ENCODE results near the gene FADS3. TPM values are rescaled to one million over a fixed set of nuclear protein-coding genes. Genes with fewer than 3 reads are reported as not detected.

Gene FADS3
- total and polyA plus RNA-seq, 2 of the 4 experiments (the other 2 are of a cell fraction): 54.5 to 110 TPM

DNA sequence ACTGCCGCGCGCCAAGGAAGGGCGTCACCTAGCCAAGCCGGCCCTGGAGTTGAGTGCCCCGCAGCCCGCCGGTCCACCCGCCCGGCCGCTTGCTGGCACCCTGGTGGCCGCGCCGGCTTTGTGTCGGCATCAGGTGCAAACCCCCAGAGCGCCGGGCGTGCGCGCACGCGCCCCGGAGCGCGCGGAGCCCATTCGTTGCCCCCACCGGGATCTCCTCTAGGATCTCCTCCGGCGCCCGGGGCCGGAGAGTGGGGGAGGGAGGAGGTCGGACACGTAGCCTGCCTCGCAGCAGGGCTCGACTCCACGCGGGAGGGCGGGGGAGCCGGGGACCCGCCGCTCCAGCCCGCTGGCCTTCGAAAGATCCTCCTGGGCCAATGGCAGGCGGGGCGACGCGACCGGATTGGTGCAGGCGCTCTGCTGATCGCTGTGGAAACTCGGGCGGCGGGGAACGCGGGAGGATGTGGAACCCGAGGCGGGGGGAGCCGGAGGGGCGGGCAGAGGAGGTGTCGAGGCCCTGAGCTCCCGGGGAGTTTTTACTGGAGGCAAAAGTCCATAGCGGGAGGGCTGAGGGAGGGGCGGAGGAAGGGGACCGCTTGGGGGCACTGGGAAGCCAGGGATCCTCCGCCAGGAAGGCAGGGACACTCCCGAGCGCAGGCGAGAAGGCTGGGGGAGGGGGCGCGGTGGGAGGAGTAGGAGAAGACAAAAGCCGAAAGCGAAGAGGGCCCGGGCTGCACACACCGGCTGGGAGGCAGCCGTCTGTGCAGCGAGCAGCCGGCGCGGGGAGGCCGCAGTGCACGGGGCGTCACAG, 63.6 kb downstream of the FADS3 start, which contains the start of gene FADS2:
Gene FADS2, plus strand, starts transcription at position 730 of the 808 bp plus-strand sequence. CDS start 91 bp downstream, outside the sequence.
- H3K4me1 ChIP-seq (ENCODE audit: control insufficient read depth, insufficient read depth, low read length): peaks cover 11% of the 10 kb centered on the region; the same call in 1 of the 2 replicates
- POLR2A ChIA-PET (ENCODE audit: unreplicated experiment): interaction anchor here (1.6 kb wide), 1 partner anchor 13 kb away, joined by 7 read pairs; no protein-coding TSS in a partner anchor
- H3K27me3 ChIP-seq (ENCODE audit: control insufficient read depth, insufficient read depth, low read length): no peaks in the 10 kb centered on the region
- H3K4ac ChIP-seq (ENCODE audit: low read depth, low read length): peak within 1 kb of the TSS; percentile 91
- peak within 1 kb of the TSS; percentile 79 for H3K9ac ChIP-seq (ENCODE audit: low read depth, low read length)
- H4K5ac ChIP-seq (ENCODE audit: low read depth, low read length): peak within 1 kb of the TSS; percentile 57
- H2BK120ac ChIP-seq (ENCODE audit: low read depth, low read length): peak within 1 kb of the TSS; percentile 56
- H3K18ac ChIP-seq (ENCODE audit: low read depth, low read length): peak within 1 kb of the TSS; percentile 40; the same call in 1 of the 2 replicates
- peaks cover 16% of the 10 kb centered on the region for H3K9me1 ChIP-seq (ENCODE audit: insufficient read depth, low read length)
- peak; percentile 88 for ATAC-seq (ENCODE audit: low read depth)
- peak within 1 kb of the TSS; percentile 62; the same call in 2 of the 3 replicates for H2BK15ac ChIP-seq (ENCODE audit: low read depth, low read length)
- peak within 1 kb of the TSS; percentile 93 for H4K91ac ChIP-seq (ENCODE audit: insufficient read depth, low read depth, low read length)
- H3K56ac ChIP-seq (ENCODE audit: extremely low read depth, insufficient read depth, low read length): peak within 1 kb of the TSS; percentile 75
- intact Hi-C loops (cut with micrococcal nuclease): loop anchor here (2.0 kb wide), 1 partner anchor 31 kb away; no protein-coding TSS in a partner anchor
- peaks cover 19 to 56% of the 10 kb centered on the region in 2 experiments for H3K79me1 ChIP-seq (ENCODE audit: low read depth in 1 of 2, low read length in 2 of 2)
- peak within 1 kb of the TSS; percentile 79 to 99 for H4K8ac ChIP-seq (ENCODE audit: low read depth in 2 of 2, low read length in 2 of 2)
- H4K20me1 ChIP-seq (ENCODE audit: insufficient read depth, low read length): peaks cover 28% of the 10 kb centered on the region; the same call in 1 of the 2 replicates
- peak; percentile 89 for DNase-seq
- peak within 1 kb of the TSS; percentile 96 for H3K14ac ChIP-seq (replicated peaks; ENCODE audit: low read depth, low read length)
- in situ Hi-C loops (cut with MboI; ENCODE audit: low sequenced_read_pairs): no loop called here
- peak within 1 kb of the TSS; percentile 72 for H3K4me3 ChIP-seq (ENCODE audit: insufficient read depth, low read depth, low read length)
- peak within 1 kb of the TSS; percentile 99 for H2AK9ac ChIP-seq (replicated peaks; ENCODE audit: low read depth, low read length, poor library complexity)
- peak within 1 kb of the TSS; percentile 95 for H3K23ac ChIP-seq (ENCODE audit: low read depth, low read length)
- 0% methylated on average over 23 of the region's 83 CpGs; no CpG with 5 or more reads in 1 of the 2 experiments for WGBS, 2 experiments (ENCODE audit: extremely low coverage in 2 of 2, insufficient read length in 1 of 2)
- TF ChIP-seq FOS (IDR thresholded peaks at IDR 0.05; ENCODE audit: low read depth, low read length) (no peak), POLR2A (IDR thresholded peaks at IDR 0.05; ENCODE audit: low read depth, low read length) (peak; percentile 70), MAZ (IDR thresholded peaks at IDR 0.05; ENCODE audit: borderline replicate concordance, low read depth, low read length) (peak; percentile 86; the same call in 1 of the 2 replicates)
- H2AFZ ChIP-seq (replicated peaks; ENCODE audit: low read length, poor library complexity): peak within 1 kb of the TSS; percentile 95
- H3K36me3 ChIP-seq (ENCODE audit: control insufficient read depth, insufficient read depth, low read length): no peaks in the 10 kb centered on the region
- peak within 1 kb of the TSS; percentile 99 for H2AK5ac ChIP-seq (ENCODE audit: low read depth, low read length)
- peak within 1 kb of the TSS; percentile 50 for H3K27ac ChIP-seq (ENCODE audit: insufficient read depth, low read length)
- H3K9me3 ChIP-seq (ENCODE audit: control insufficient read depth, insufficient read depth, low read length): no peaks in the 10 kb centered on the region
- H2BK20ac ChIP-seq (ENCODE audit: low read depth, low read length): peak within 1 kb of the TSS; percentile 41
- H3K4me2 ChIP-seq (ENCODE audit: low read depth, low read length): peak within 1 kb of the TSS; percentile 91
- BruUV-seq (replicated peaks): no TSS peak
- CTCF ChIA-PET: interaction anchor here (1.0 to 1.3 kb wide), 4 partner anchors 10 to 254 kb away, joined by 3 to 5 read pairs (median 3); partner anchors contain the start of gene FADS1
- dilution Hi-C loops (cut with HindIII; ENCODE audit: low sequenced_read_pairs, unreplicated experiment): no loop called here
- H2BK5ac ChIP-seq (ENCODE audit: low read depth, low read length, poor library complexity, severe bottlenecking): peak within 1 kb of the TSS; percentile 2
